Measurements from ENCODE around the gene GCA.

The GCA gene

GRCh38 chr2:162327806-162328205 lies 16.1 kb upstream of the GCA start:
- DNase-seq (ENCODE audit: low read depth in 2 of 2), result no peak

DNA sequence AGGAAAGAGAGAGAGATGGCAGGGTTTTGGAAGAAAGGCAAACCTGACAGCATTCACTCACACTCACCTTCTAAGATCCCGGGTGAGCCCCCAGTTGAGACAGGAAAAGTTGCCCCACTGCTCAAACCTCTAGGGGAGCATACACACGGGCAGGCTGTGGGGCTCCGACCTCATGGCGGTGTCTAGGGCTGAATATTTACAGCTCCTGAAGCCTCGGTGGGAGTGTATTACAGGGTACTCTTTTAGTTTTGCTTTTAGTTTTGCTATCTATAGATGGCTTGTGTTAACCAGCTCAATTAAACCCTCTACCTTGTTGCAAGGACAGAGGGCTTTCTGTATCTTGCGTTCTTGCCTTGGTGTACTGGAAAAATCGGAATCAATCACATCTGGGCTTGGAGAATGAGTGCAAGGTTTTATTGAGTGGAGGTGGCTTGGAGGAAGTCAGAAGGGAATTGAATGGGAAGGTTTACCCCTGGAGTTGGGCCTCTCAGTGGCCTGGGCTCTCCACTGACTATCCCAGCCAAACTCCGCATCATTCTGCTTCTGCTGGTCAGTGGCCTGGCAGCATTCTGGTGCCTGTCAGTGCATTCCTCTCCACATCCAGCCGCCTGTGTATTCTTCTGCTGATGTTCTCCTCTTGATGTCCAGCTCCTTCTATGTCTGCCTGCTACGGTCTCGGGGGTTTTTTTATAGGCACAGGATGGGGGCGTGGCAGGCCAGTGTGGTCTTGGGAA lies 15.3 kb upstream of the GCA start:
- DNase-seq (ENCODE audit: low read depth in 2 of 2), result no peak

GRCh38 chr2:162330881-162331280 lies 13.1 kb upstream of the GCA start:
- no peak for DNase-seq (ENCODE audit: low read depth in 2 of 2)

DNA sequence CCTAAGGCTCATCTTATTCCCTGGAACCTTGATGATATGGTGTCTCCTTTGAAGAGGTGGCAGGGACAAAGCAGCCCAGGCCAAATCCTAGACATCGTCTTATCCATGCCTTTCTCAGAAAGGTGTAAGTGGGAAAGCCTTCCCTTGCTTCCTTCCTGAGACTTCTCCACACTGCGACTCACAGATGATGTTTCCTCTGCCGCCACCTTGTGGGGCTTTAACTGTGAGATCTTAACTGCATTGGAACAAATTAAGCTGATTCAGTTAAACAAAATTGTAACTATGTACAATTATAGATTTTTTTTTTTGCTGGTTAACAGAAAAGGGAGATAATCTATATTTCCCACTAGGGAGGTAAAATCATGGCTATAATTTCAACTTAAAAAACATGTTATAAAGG lies 10.0 kb upstream of the GCA start:
- no peak for DNase-seq (ENCODE audit: low read depth in 2 of 2)

- DNase-seq (ENCODE audit: low read depth in 2 of 2), result no peak
Measured at GRCh38 chr2:162337868-162338267, 6.1 kb upstream of the GCA start.

DNA sequence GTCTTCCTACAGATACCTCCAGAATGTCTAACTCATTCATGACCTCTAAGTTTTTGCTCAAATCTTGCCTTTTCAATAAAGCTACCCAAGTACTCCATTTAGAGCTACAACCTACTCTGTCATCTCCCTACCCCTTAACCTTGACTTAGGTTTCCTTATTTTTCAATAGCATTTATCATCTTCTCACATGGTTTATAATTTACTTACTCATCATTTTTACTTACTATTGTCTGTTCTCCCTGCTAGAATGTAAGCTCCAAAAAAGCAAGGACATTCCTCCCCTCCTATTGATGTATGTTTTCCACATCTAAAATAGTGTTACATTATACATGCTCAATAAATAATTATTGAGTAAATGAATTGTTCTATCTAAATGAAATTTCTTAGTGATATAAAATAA lies 3.1 kb upstream of the GCA start:
- no peak for DNase-seq (ENCODE audit: low read depth in 2 of 2)

GRCh38 chr2:162342321-162342720 lies 1.6 kb upstream of the GCA start:
- DNase-seq (ENCODE audit: low read depth in 2 of 2), result no peak

DNA sequence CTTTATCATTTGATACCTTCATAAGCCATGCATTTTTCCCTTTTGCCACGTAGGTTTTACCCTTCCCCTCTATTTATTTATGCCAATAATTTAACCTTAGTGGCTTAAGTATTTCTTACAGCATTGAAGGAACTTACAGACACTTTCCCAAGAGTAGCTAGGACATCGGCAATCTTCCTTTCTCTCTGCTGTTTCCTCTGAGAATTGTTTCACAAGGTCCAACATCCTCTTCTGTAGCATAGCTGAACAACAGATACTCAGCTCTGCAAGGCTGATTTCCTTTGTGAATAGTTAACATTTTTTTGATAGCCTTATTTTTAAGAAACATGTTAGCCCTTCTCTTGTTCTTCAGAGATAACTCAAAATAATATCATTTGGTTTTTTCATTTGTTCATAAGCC lies 1.1 kb upstream of the GCA start:
- no peak for DNase-seq (ENCODE audit: low read depth in 2 of 2)

DNA sequence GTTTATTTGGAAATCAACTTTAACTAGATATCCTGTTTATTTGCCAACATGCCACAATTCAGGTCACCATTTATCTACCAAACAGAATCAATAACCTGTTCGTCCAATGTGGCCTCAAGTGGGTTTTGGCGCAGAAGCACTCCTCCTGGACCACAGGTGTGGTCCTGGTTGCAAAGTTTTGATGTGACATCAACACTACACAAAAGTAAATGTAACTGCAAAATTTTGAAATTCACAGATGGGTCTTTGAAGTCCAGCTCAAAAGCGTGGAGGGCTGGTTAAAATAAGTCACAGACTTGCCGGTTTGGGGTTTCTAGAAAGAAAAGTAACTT lies 474 bp upstream of the GCA start:
- DNase-seq (ENCODE audit: low read depth in 2 of 2), result no peak

DNA sequence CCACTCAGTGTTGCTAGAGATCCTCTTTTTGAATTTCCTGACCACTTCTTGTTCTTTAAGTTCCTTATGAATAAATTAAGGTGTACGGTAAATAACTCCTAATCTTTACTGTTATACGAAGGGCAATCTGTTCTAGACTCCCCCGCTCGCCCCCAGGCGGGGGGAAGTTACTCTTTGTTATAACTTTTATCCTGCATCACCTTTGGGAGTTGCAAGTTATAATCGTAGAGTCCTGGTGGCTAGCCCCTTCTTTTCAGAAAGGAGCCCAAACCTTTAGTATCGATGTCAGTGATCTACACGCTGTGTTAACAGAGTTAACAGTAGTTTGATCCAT lies 652 bp downstream of the GCA start:
- no peak for DNase-seq (ENCODE audit: low read depth in 2 of 2)

- DNase-seq (ENCODE audit: low read depth in 2 of 2), result no peak
Measured at GRCh38 chr2:162365392-162365791, 21.5 kb downstream of the GCA start.

DNA sequence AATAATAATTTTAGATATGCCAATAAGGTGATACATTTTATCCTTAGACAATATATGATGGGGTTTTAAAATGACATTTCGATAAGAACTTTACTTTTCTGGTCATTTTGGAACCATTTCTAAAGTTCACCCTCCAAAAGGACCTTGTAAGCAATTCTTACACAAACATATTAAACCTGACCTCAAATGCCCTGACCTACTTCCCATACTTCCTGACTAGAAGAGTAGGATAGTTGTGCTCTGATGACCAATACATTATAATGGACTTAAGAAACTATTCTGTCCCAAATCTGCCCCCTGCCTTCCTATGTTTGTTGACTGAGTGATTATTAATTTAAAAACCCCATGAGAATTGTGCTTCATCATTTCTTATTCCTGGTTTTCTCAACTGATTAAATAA lies 24.6 kb downstream of the GCA start:
- no peak for DNase-seq (ENCODE audit: low read depth in 2 of 2)

DNA sequence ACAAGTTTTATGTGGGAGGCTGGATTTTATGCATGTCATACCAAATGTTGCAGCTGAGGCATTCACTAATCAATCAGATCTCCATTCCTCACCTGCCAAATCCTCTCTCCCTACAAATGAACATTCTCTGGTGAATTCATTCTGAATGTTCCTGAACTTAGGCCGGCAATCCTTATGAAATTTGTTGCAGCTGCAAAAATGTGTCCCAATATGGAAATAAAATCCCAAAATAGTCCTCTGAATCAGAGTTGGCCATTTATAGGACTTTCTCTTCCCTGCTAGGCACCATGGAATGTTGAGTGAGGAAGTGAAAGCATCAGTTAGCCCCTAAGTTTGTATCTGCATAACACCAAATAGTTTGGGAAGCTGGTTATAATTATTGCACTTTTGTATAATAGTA lies 25.6 kb downstream of the GCA start:
- no peak for DNase-seq (ENCODE audit: low read depth in 2 of 2)

GRCh38 chr2:162370931-162371330 lies 27.0 kb downstream of the GCA start:
- DNase-seq (ENCODE audit: low read depth in 2 of 2), result no peak

GRCh38 chr2:162372818-162373217 lies 28.9 kb downstream of the GCA start:
- DNase-seq (ENCODE audit: low read depth in 2 of 2), result no peak

- DNase-seq (ENCODE audit: low read depth in 2 of 2), result no peak
Measured at GRCh38 chr2:162379719-162380580, 36.0 kb downstream of the GCA start.

DNA sequence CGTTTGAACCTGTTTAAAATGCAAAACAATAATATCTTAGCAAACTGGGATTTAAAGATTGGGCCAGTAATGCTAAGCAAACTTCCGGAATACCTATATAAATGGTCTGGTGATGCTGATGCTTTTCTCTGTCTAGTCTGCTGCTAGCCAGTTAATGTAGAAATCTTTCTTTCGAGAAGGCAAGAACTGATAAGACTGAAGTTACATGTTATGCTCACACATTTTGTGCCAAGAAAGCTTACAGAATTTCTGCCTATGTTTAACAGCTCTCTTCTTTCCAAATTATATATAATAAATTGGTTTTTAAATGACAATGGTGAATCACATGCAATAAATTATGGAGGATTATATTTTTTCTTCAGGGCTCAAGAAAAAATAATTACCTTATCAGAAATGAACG lies 37.9 kb downstream of the GCA start:
- no peak for DNase-seq (ENCODE audit: low read depth in 2 of 2)

DNA sequence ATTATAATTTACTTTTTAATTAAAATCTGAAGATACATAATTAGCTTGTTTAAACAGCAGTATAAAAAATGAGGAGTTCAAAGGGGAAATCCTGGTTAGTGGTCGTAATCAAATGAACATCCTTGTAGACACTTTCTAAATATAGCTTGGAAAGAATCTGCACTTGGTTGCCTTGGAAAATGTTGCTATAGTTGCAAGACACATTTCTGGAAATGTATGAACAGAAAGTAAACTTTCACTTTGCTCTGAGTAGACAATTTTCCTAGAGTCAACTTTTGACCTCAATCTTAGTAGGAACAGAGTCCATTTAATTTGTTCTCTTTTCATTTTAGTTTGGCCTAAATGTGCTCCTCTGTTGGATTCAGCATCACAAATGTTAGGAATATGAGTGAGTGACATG lies 38.3 kb downstream of the GCA start:
- DNase-seq (ENCODE audit: low read depth in 2 of 2), result no peak

DNA sequence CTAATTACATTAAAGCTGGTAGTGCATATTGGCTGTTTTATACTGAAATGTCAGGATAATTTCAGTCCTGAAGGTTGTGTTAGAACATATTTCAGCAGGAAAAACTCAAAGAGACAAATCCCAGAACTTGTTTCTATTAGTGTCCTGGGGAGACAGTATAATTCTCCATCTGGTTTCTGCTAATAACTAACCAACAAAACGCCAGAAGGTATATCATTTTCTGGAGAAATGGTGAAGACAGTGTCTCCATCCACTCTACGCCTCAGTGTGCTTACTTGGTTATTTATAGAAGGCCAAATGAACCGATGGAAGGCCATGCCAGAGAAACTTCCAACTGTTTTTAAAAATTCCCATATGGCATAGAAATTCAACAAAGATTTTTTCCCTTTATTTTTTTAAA lies 41.6 kb downstream of the GCA start:
- DNase-seq (ENCODE audit: low read depth in 2 of 2), result no peak

DNA sequence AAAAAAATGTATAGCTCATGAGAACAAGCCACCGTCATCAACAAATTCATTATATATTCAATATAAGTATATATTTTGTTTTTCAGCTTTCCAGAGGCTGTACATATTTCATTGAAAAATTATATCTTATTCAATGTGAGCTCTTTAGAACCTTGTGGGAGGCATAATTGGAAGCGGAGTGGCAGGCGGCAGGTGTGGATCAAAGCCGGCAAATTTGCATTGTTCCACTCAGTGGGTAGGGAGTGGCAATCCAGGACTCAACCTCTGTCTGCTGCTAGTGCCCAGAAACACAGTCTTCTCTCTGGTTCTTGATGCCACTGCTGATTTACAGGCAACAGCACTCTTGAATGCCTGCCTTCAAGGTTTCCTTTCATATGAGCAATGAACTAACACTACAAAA lies 46.9 kb downstream of the GCA start:
- no peak for DNase-seq (ENCODE audit: low read depth in 2 of 2)

DNA sequence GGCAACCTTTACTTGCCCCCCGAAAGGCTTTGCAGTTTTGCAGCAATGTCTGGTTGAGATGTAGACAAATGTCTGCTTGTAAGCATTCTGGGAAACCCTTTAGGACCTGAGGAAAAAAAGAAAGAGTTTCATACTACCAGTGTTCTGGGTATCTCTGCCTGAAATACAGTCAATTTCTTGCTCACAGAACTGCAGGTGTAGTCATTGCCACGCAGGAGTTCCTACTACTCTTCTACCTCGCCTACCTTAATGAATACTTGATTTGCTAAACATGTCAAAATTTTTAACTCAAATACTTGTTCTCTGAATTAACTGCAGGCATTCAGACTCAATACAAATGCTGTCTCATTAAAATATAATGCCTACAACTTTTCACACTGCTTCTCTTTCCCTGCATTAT lies 56.4 kb downstream of the GCA start:
- DNase-seq (ENCODE audit: low read depth in 2 of 2), result no peak

DNA sequence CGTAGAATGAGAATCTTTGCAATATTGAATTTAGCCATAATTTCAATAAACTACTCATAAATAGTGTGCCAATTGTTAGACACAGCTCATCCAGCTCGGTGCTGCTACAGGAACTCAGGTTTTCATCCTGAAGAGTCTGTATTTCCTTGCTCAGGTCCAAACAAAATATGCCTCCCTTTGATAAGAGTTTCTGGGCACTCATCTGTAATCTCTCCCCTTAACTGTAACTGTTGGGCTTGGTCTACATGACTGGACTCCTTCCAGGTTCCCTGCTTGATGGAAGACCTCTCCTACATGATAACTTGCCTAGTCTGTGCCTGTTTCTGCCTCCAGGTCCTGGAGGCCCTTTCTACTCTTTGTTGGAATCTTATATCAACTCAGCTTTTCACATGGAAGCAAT lies 57.9 kb downstream of the GCA start:
- DNase-seq (ENCODE audit: low read depth in 2 of 2), result no peak

GRCh38 chr2:162403884-162404283 lies 60.0 kb downstream of the GCA start:
- no peak for DNase-seq (ENCODE audit: low read depth in 2 of 2)
